GM12875 (cell line): ENCODE measurements around the gene GDAP1L1.

Source experiments
- H3K4me3 ChIP-seq: one replicate; pipeline ENCODE4 v1.5.1; 2011; ENCODE audit warnings: low read depth, low read length, control low read depth
- TF ChIP-seq, protein P1 (sequence below): IDR thresholded peaks from 2 replicates; pipeline ENCODE4 v1.5.1; 2011; ENCODE audit warnings: low read depth, mild to moderate bottlenecking, control low read depth, inconsistent platforms, low read length, moderate library complexity, borderline replicate concordance; ENCODE audit not compliant: insufficient read depth

Gene GDAP1L1

DNA sequence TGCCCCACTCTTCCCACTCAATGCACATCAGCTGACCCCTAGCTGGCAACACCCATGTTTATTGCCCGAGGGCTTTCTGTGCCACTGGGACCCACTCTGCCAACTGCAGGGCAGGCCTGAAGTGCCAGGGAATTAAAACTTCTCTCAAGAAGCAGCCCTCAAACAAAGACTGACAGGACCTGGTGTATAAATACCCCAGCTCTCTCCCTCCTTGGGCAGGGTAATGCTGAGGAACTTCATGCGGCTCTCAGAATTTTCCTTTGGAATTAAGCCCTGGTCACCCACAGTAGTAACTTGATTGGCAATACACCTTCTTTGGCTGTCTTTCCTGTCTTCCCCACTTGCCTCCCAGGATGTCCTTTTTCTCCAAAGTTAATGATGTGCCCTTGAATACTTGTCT, 5.3 kb upstream of the GDAP1L1 start:
- H3K4me3 ChIP-seq = no peak overlapping the region
- TF ChIP-seq, protein P1, sequence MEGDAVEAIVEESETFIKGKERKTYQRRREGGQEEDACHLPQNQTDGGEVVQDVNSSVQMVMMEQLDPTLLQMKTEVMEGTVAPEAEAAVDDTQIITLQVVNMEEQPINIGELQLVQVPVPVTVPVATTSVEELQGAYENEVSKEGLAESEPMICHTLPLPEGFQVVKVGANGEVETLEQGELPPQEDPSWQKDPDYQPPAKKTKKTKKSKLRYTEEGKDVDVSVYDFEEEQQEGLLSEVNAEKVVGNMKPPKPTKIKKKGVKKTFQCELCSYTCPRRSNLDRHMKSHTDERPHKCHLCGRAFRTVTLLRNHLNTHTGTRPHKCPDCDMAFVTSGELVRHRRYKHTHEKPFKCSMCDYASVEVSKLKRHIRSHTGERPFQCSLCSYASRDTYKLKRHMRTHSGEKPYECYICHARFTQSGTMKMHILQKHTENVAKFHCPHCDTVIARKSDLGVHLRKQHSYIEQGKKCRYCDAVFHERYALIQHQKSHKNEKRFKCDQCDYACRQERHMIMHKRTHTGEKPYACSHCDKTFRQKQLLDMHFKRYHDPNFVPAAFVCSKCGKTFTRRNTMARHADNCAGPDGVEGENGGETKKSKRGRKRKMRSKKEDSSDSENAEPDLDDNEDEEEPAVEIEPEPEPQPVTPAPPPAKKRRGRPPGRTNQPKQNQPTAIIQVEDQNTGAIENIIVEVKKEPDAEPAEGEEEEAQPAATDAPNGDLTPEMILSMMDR = no peak

DNA sequence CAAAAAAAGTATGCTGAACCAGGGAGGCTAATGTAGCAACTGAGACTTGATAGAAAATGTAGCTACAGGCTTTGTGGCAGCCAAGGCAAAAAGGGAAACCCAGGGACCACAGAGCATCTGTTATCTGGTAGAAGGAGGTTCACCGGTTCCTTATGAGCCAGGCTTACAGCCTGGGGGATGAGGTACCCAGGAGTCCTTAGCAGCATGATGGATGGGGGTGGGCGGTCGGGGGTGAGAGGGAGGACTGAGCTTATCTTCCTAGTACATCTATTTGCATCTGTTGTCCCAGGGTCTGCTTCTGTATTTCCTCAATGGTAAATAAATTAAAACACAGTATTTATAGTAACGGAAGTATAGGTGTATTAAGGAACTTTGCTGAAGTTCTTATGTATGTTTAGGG, 1.1 kb upstream of the GDAP1L1 start:
- TF ChIP-seq, protein P1 = no peak
- no peak overlapping the region for H3K4me3 ChIP-seq

DNA sequence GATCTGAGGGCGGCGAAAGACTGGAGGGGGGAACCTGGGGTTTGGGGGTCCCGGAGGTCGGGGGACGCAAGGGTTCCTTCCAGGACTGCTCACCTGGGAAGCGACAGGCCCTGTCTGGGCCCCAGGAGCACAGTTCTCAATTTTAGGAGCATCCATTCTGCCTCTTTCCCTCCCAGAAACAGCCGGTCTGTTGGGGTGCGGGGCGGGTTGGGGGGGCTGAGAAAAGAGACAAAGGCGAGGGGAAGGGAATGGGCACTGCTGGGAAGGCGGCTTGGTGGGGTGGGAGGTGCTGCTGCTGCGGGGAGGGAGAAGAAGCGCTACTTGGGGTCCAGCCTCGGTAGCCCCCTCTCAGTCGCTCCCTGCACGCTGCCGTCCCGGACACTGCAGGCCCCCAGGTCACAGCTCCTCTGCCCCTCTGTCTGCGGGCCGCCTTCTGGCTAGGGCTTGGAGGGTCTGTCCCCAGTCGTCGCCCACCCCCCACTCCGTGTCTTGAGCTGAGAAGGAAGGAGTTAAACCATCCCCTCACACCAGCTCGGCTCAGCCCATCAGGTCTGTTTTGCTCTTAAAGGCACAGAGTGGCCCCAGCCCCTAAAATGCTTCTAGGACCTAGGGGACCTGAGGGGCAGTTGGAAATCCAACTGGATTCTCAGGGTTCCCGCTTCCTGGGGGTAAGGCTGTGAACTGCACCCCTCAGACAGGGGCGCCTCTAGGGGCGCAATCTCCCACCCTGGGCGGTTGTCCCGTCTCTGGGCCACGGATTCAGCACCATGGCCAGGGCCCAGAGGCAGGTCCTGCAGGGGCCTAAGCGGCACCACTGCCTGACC, 690 bp downstream of the GDAP1L1 start:
- no peak overlapping the region for H3K4me3 ChIP-seq
- TF ChIP-seq, protein P1 = peak; percentile 41; the same call in 1 of the 2 replicates

DNA sequence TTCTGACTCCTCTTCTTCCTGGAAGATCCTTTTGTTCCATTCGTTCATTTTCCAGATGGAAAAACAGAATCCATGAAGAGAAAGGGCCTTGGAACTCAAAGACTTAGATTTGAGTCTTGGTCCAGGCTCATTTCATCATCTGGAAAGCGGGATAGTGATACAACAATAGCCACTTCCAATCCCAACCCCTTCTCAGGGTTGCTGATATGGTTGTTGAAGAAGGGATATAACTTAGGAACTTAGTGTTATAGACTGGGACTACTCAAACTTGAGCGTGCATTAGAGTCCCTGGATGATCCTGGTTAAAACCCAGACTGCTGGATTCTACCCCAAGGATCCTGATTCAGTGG, 1.3 kb downstream of the GDAP1L1 start:
- H3K4me3 ChIP-seq = no peak overlapping the region
- TF ChIP-seq, protein P1 = no peak

DNA sequence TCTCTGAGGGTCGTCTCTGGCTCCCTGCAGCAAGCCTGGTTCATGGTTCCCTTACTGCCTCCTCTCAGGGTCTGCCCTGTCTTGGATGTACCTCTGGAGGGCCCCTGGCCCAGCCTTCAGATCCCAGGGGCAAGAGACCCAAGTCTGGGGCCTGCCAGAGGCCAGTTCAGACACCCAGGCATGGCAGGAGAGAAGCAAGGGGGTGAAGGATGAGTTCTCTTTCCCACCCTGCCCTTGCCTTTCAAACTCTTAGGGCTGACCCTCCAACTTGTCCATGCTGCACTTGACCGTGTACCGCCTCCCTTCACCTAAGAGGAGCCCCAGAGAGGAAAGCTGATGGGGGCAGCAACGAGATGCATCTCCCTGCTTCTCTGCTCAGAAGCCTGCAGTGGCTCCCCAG, 4.2 kb downstream of the GDAP1L1 start:
- no peak overlapping the region for H3K4me3 ChIP-seq
- TF ChIP-seq, protein P1 = no peak

DNA sequence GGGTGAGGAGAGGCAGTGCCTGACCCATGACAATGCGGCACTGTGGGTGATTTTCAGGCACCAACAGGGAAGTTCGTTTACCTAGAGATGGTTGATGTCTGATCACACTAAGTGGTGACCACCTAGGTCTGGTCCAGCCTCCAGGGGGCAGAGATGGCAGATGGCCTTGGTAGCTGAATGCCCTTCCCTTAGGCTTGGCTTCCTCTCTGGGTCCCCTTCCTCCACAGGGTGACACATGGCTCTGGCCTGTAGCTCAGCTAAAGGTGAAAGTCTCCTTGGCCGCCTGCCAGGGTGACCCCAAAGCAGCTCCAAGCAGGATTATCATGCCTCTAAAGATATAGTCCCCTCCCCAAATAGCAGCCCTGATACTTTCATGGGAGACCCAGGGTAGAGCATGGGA, 6.4 kb downstream of the GDAP1L1 start:
- H3K4me3 ChIP-seq = no peak overlapping the region
- TF ChIP-seq, protein P1 = no peak

DNA sequence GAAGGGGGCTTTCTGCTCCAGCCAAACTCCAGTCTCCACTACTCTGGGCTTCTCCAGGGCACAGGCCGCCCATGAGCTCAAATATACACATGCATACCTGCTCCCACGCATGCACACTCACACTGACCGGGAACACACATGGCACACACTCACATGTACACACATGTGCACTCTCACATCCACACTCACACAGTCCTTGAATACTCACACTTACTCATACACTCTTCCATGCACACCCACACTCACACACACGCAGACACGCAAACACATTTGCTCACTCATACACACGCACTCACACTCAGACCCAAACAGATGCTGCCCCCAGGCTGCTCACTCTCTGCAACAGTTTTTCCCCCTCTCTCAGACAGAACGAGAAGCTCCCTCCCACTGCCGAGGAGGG, 7.0 kb downstream of the GDAP1L1 start:
- H3K4me3 ChIP-seq = no peak overlapping the region
- TF ChIP-seq, protein P1 = no peak
